NCI-H2171 (cell line): ENCODE data around the gene OR9A4.

Experiments used
- DNase-seq: peaks from one replicate; lab custom pipeline; 2025; lab: John Stamatoyannopoulos, UW

Gene OR9A4

GRCh38 chr7:141949021-141949420 is 32.8 kb downstream of the OR9A4 start:
- DNase-seq = no peak

DNA sequence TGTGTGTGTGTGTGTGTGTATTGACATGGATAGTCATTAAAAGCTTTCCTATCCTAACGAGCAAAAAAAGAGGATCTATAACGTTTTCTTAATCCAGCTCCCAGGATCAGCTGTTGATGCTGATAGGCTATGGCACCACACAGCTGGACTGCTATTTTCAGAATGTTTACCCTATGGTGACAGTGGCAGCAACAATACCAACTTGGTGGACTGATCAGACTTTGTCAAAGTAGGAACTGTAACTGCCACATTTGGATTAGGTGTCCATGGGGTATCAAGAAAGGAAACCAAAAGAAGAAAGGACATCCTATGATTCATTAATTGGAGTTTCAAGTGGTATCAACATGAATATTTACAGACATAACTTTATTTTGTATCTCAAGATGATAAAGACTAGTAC is 33.3 kb downstream of the OR9A4 start:
- no peak for DNase-seq

DNA sequence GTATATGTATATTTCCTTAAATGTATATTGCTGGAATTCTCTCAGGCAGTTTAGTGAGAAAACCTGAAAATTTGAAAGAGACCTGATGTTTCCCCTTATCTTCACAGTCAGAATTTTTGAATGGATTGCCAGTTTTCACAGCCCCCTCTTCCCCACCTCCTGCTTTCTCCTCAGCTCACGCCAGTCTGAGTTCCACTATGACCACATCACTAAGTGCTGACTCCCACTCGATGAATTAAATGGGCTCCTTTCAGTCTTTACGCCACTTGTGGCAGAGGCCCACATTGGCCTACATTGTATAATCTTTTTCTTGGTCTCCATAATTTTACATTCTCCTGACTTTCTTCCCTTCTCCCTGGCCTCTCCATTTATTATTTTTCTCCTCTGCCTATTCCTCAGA is 33.7 kb downstream of the OR9A4 start:
- no peak for DNase-seq

DNA sequence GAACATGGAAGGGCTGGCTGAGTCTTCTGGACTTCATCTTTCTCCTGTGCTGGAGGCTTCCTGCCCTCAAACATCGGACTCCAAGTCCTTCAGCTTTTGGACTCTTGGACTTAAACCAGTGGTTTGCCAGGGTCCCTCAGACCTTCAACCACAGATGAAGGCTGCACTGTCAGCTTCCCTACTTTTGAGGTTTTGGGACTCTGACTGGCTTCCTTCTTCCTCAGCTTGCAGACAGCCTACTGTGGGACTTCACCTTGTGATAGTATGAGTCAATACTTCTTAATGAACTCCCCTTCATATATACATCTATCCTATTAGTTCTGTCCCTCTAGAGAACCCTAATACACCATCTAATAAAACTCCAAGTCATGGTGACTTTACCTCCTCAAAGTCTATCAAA is 34.6 kb downstream of the OR9A4 start:
- no peak for DNase-seq

GRCh38 chr7:141952461-141952860 is 36.3 kb downstream of the OR9A4 start:
- DNase-seq = no peak

DNA sequence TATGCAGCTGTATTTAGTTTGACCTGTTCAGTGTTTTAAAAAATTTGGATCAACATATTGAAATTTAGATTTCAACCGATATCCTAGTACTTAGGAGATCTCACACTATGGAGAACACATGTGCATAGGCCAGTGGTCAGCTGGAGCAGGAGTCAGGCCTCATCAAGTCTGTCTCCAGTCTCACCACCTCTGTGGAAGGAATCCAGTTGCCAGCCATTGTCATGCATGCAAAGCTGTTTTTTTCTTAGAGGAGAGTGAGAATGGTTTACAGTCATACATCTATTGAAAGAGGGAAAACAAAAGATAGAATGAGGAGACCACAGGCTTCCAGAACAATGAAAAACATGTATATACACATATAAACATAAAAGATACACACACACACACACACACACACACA is 38.1 kb downstream of the OR9A4 start:
- no peak for DNase-seq

GRCh38 chr7:141956084-141956483 is 39.9 kb downstream of the OR9A4 start:
- DNase-seq = no peak

GRCh38 chr7:141960687-141961422 is 44.7 kb downstream of the OR9A4 start:
- DNase-seq = no peak
